ENCODE data around the gene MTX2. TPM values are rescaled to one million over a fixed set of nuclear protein-coding genes. Genes with fewer than 3 reads are reported as not detected.

Gene MTX2
- total RNA-seq, 1 experiment from 2014 or later, result 28.7 TPM

- no TSS peak for BruUV-seq (replicated peaks)
- Histone ChIP-seq H3K9me3 (ENCODE audit: control insufficient read depth, insufficient read depth, low read depth, low read length) (no peaks in the 10 kb centered on the region), H3K4me3 (ENCODE audit: low read depth in 2 of 2, low read length in 2 of 2) (no peak overlapping the region), H3K27me3 (ENCODE audit: control insufficient read depth, insufficient read depth, low read length) (no peaks in the 10 kb centered on the region), H3K4me1 (ENCODE audit: control insufficient read depth, insufficient read depth, low read length) (no peaks in the 10 kb centered on the region), H3K36me3 (ENCODE audit: control insufficient read depth, insufficient read depth, low read length) (no peaks in the 10 kb centered on the region; the same call in 1 of the 2 replicates), H3K27ac (ENCODE audit: low read length) (no peak overlapping the region)
- in situ Hi-C loops (cut with HindIII; ENCODE audit: low pct_unique_long_range_greater_than_20kb, low sequenced_read_pairs) (no loop called here), intact Hi-C loops (cut with micrococcal nuclease; ENCODE audit: unreplicated experiment) (no loop called here)
- ChIA-PET CTCF (no interaction called here), POLR2A (no interaction called here)
- DNase-seq (ENCODE audit: low read depth, low spot score), result no peak
- TF ChIP-seq POLR2AphosphoS5 (IDR thresholded peaks at IDR 0.05; ENCODE audit: low read depth, low read length), result no peak
- TF ChIP-seq, protein P1, sequence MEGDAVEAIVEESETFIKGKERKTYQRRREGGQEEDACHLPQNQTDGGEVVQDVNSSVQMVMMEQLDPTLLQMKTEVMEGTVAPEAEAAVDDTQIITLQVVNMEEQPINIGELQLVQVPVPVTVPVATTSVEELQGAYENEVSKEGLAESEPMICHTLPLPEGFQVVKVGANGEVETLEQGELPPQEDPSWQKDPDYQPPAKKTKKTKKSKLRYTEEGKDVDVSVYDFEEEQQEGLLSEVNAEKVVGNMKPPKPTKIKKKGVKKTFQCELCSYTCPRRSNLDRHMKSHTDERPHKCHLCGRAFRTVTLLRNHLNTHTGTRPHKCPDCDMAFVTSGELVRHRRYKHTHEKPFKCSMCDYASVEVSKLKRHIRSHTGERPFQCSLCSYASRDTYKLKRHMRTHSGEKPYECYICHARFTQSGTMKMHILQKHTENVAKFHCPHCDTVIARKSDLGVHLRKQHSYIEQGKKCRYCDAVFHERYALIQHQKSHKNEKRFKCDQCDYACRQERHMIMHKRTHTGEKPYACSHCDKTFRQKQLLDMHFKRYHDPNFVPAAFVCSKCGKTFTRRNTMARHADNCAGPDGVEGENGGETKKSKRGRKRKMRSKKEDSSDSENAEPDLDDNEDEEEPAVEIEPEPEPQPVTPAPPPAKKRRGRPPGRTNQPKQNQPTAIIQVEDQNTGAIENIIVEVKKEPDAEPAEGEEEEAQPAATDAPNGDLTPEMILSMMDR (IDR thresholded peaks at IDR 0.05), result no peak
- TF ChIP-seq SIN3A (IDR thresholded peaks at IDR 0.05; ENCODE audit: borderline replicate concordance, insufficient read depth, low read depth, low read length), result no peak
- no peak for TF ChIP-seq REST (IDR thresholded peaks at IDR 0.05; ENCODE audit: insufficient read depth in 1 of 2, low read depth in 2 of 2, low read length in 1 of 2)
- no peak for TF ChIP-seq TCF7L2 (IDR thresholded peaks at IDR 0.05; ENCODE audit: low read depth, low read length)
- no peak for ATAC-seq
These were observed 48.0 kb downstream of the MTX2 start for GRCh38 chr2:176317199-176317598.

DNA sequence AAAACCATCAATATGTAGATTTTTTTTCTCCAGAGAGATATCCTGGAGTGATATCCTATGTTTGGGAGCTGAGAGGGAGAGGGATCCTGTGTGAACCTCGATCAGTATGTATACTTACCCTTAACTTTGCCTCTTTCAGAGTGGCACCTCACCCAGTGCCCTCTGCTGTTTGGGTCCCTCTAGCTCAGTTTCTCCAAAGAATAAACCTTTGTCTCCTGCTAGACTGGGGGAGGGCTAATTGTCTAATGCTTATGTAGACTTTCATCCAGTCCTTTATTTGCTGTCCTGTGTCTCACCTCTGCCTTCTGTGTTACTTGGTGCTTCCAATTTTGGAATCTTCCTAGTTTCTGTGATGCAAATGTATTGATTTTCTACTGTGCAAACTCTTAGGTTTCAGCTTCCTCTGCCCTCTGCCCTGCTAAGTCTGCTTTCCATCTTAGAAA is 48.4 kb downstream of the MTX2 start:
- ChIA-PET CTCF (no interaction called here), POLR2A (no interaction called here)
- Histone ChIP-seq H3K27me3 (ENCODE audit: control insufficient read depth, insufficient read depth, low read length) (no peaks in the 10 kb centered on the region), H3K27ac (ENCODE audit: low read length) (no peak overlapping the region), H3K36me3 (ENCODE audit: control insufficient read depth, insufficient read depth, low read length) (no peaks in the 10 kb centered on the region; the same call in 1 of the 2 replicates), H3K9me3 (ENCODE audit: control insufficient read depth, insufficient read depth, low read depth, low read length) (no peaks in the 10 kb centered on the region), H3K4me3 (ENCODE audit: low read depth in 2 of 2, low read length in 2 of 2) (no peak overlapping the region), H3K4me1 (ENCODE audit: control insufficient read depth, insufficient read depth, low read length) (no peaks in the 10 kb centered on the region)
- DNase-seq (ENCODE audit: low read depth, low spot score) (no peak), ATAC-seq (no peak)
- in situ Hi-C loops (cut with HindIII; ENCODE audit: low pct_unique_long_range_greater_than_20kb, low sequenced_read_pairs), result no loop called here
- TF ChIP-seq REST (IDR thresholded peaks at IDR 0.05; ENCODE audit: insufficient read depth in 1 of 2, low read depth in 2 of 2, low read length in 1 of 2), result no peak
- TF ChIP-seq, protein P1 (IDR thresholded peaks at IDR 0.05), result peak; percentile 11; the same call in 1 of the 2 replicates
- intact Hi-C loops (cut with micrococcal nuclease; ENCODE audit: unreplicated experiment), result no loop called here
- no TSS peak for BruUV-seq (replicated peaks)

Measured in Panc1 (cell line).